GM12801 (cell line): ENCODE measurements around the gene ESYT3.

Source experiments
- CTCF ChIP-seq: IDR thresholded peaks from one replicate; pipeline ENCODE4 v1.5.1; 2011; ENCODE audit warnings: control low read depth; ENCODE audit not compliant: insufficient read length; ENCODE audit errors: extremely low read depth

Gene ESYT3

DNA sequence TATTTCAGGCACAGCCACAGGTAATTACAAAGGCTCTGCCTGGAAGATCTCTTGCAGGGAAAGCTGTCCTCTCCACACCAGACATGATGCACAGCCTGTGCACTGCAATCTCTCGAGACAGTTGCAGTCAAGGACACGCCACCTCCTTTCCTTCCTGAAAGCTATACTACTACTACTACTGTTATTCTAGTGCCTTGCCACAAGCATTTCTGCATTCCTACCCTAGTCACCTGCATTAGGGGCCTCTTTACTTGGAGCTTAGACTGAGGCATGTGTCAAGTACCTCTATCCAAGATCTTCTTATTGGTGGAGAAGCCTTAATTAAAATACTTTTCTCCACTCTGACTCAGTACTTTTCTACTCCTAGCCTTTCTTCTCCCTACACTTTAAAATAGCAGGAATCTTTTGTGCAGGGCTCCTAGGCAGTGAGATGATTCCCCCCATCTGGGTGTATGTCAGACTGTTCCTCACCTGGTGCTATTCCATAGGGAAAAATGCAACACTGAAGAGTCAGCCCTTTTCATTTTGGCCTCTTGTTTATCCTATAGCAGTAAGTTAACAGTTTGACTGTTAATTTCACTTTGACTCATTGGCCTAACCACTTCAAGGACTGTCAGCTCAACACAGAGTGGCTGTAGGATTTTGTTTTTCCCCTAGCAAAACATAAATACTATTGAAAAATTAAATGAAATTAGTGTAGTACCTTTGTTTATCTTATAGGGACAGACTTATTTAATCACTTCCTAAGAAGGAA, 78.9 kb downstream of the ESYT3 start:
- no peak for TF ChIP-seq CTCF
